ENCODE data around the gene LHX2.
"Not testable (repeated sequence)": the region's sequence is repeated elsewhere in the genome, so short reads cannot be mapped to it uniquely, and the experiment has no call there.

Gene LHX2

GRCh38 chr9:124011460-124012301 lies at the start of gene LHX2:
Gene LHX2 (plus strand): TSS chr9:124011768. CDS start chr9:124012349, 581 bp downstream.
- DNase-seq = no peak

- DNase-seq = no peak
Measured at GRCh38 chr9:123964761-123965160, 46.8 kb upstream of the LHX2 start.

GRCh38 chr9:123965801-123966686 lies 45.5 kb upstream of the LHX2 start:
- DNase-seq = no peak

GRCh38 chr9:123967323-123967722 lies 44.2 kb upstream of the LHX2 start:
- no peak for DNase-seq

GRCh38 chr9:123972618-123973017 lies 39.0 kb upstream of the LHX2 start:
- DNase-seq = no peak

GRCh38 chr9:123973590-123974223 lies 37.9 kb upstream of the LHX2 start:
- no peak for DNase-seq

GRCh38 chr9:123974471-123974870 lies 37.1 kb upstream of the LHX2 start:
- no peak for DNase-seq

GRCh38 chr9:123975871-123976270 lies 35.7 kb upstream of the LHX2 start:
- DNase-seq = no peak

- DNase-seq = not testable (repeated sequence)
Measured at GRCh38 chr9:123976579-123976978, 35.0 kb upstream of the LHX2 start.

- DNase-seq = no peak
Measured at GRCh38 chr9:123978981-123979380, 32.6 kb upstream of the LHX2 start.

GRCh38 chr9:123982535-123982934 lies 29.0 kb upstream of the LHX2 start:
- no peak for DNase-seq

- no peak for DNase-seq
Measured at GRCh38 chr9:123983047-123983446, 28.5 kb upstream of the LHX2 start.

GRCh38 chr9:123984802-123985201 lies 26.8 kb upstream of the LHX2 start:
- no peak for DNase-seq

- no peak for DNase-seq
Measured at GRCh38 chr9:123985869-123986268, 25.7 kb upstream of the LHX2 start.

GRCh38 chr9:123990427-123990826 lies 21.1 kb upstream of the LHX2 start:
- no peak for DNase-seq

GRCh38 chr9:123992679-123993078 lies 18.9 kb upstream of the LHX2 start:
- DNase-seq = not testable (repeated sequence)

GRCh38 chr9:123996731-123997421 lies 14.7 kb upstream of the LHX2 start:
- peak in 1 of 2 donors; percentile 28 for DNase-seq

- peak in 1 of 2 donors; percentile 51 for DNase-seq
Measured at GRCh38 chr9:123997665-123998277, 13.8 kb upstream of the LHX2 start.

- no peak for DNase-seq
Measured at GRCh38 chr9:123998278-123998925, 13.2 kb upstream of the LHX2 start.

- no peak for DNase-seq
Measured at GRCh38 chr9:123998970-123999621, 12.5 kb upstream of the LHX2 start.

- DNase-seq = no peak
Measured at GRCh38 chr9:123999661-124000060, 11.9 kb upstream of the LHX2 start.
